K562 (cell line): ENCODE measurements around the gene DOP1A. TPM values are rescaled to one million over a fixed set of nuclear protein-coding genes. Genes with fewer than 3 reads are reported as not detected.

ENCODE experiments used
- ATF1 ChIP-seq, 2 experiments: fragments of 450-650 bp in 1 of 2; IDR thresholded peaks; 2 replicates each; pipeline ENCODE4 v1.6.1; 2016; ENCODE audit warnings: missing compliant biosample characterization in 1 of 2, missing genetic modification characterization in 1 of 2
- CCNT2 ChIP-seq: IDR thresholded peaks from 2 replicates; pipeline ENCODE4 v1.6.1; 2011; ENCODE audit warnings: borderline replicate concordance, low read depth, mild to moderate bottlenecking, moderate library complexity, mixed read lengths, low read length; ENCODE audit not compliant: insufficient read length; ENCODE audit errors: extremely low read depth
- GABPB1 ChIP-seq: sonication (generic); formaldehyde crosslinking; IDR thresholded peaks from 2 replicates; pipeline ENCODE4 v1.8.0; 2022; ENCODE audit warnings: mild to moderate bottlenecking, missing genetic modification reagents
- GATAD2A ChIP-seq: fragments of 450-650 bp; IDR thresholded peaks from 2 replicates; pipeline ENCODE4 v1.6.1; 2017
- JUN ChIP-seq, 2 experiments: sonication (generic) in 1 of 2; formaldehyde crosslinking in 1 of 2; IDR thresholded peaks; 2 replicates each; pipeline versions ENCODE4 v1.6.1 to v1.8.0; 2012 to 2022; ENCODE audit warnings: borderline replicate concordance in 2 of 2, mild to moderate bottlenecking in 2 of 2, improper control_type of control experiment in 1 of 2, low read depth in 1 of 2, low read length in 1 of 2, missing genetic modification reagents in 1 of 2
- KDM5B ChIP-seq: fragments of 200-600 bp; sonication (generic); IDR thresholded peaks from 2 replicates; pipeline ENCODE4 v1.6.1; 2012; ENCODE audit warnings: low read depth, mild to moderate bottlenecking, moderate library complexity, low read length, control low read depth, inconsistent platforms; ENCODE audit not compliant: insufficient replicate concordance
- PCBP1 ChIP-seq: fragments of 200-400 bp; formaldehyde crosslinking; IDR thresholded peaks from 2 replicates; pipeline ENCODE4 v1.6.1; 2018; ENCODE audit warnings: mild to moderate bottlenecking, low read depth, low read length; ENCODE audit not compliant: poor library complexity, severe bottlenecking
- PRMT5 ChIP-seq: sonication (generic); formaldehyde crosslinking; IDR thresholded peaks from 2 replicates; pipeline ENCODE4 v1.5.0; 2020; ENCODE audit warnings: missing genetic modification reagents
- RAD21 ChIP-seq, 2 experiments: fragments of 250-450 bp in 1 of 2; fragments of 450-650 bp in 1 of 2; sonication (Bioruptor Pico) in 1 of 2; formaldehyde crosslinking in 1 of 2; IDR thresholded peaks in 1 of 2; conservative IDR thresholded peaks in 1 of 2; 2 replicates each; pipeline versions ENCODE4 v1.4.0 to v1.8.0; 2020 to 2022; ENCODE audit warnings: mild to moderate bottlenecking in 2 of 2, moderate library complexity in 1 of 2
- SIN3B ChIP-seq: fragments of 450-650 bp; IDR thresholded peaks from 2 replicates; pipeline ENCODE4 v1.6.1; 2017; ENCODE audit warnings: low read depth, mild to moderate bottlenecking, moderate library complexity
- SMAD2 ChIP-seq: fragments of 150-350 bp; IDR thresholded peaks from 2 replicates; pipeline ENCODE4 v1.6.1; 2014; ENCODE audit warnings: low read depth, mild to moderate bottlenecking, low read length
- SMARCA4 ChIP-seq: fragments of 450-650 bp; IDR thresholded peaks from 2 replicates; pipeline ENCODE4 v1.6.1; 2016
- XRCC5 ChIP-seq: fragments of 200-400 bp; formaldehyde crosslinking; IDR thresholded peaks from 2 replicates; pipeline ENCODE4 v1.6.1; 2017; ENCODE audit warnings: low read depth, mild to moderate bottlenecking, low read length
- ZNF316 ChIP-seq: fragments of 450-650 bp; IDR thresholded peaks from 2 replicates; pipeline ENCODE4 v1.6.1; 2016
- polyA plus RNA-seq, 8 experiments: library from polyadenylated mRNA; depleted of rRNA in 4 of 8; stranded (reverse) in 5 of 8; unstranded in 3 of 8; fragments of >200 nt; fragmentation: Nextera tagmentation in 2 of 8; fragmentation: Illumina TruSeq in 1 of 8; extraction: Ambion mirVana in 2 of 8; extraction: Trizol in 1 of 8; gene quantifications; 2 replicates each; pipeline versions ENCODE4 v1.2.1 to v1.2.3, GENCODE V29; 2011 to 2014; ENCODE audit warnings: inconsistent platforms in 1 of 8, missing spikeins in 1 of 8
- total RNA-seq, 7 experiments: library from RNA; depleted of rRNA in 6 of 7; stranded (reverse); fragments of >200 nt in 6 of 7; fragmentation: Illumina TruSeq in 2 of 7; extraction: Trizol in 2 of 7; gene quantifications; 2 replicates each; pipeline versions ENCODE4 v1.2.1 to v1.2.3, GENCODE V29; 2011 to 2021; ENCODE audit warnings: low replicate concordance in 1 of 7
- TF ChIP-seq, protein P1 (sequence below), 2 experiments: fragments of 450-650 bp; formaldehyde crosslinking in 1 of 2; IDR thresholded peaks; 2 replicates each; pipeline versions ENCODE4 v1.4.0 to v1.6.1; 2014 to 2020; ENCODE audit warnings: mild to moderate bottlenecking in 2 of 2, borderline replicate concordance in 1 of 2, low read depth in 1 of 2
- TF ChIP-seq, protein P2 (sequence below), 2 experiments: fragments of 450-650 bp; conservative IDR thresholded peaks; 2 replicates each; pipeline ENCODE4 v1.6.1; 2017; ENCODE audit warnings: mild to moderate bottlenecking in 2 of 2, moderate library complexity in 2 of 2

DOP1A gene
- total and polyA plus RNA-seq, 9 of the 15 experiments (the other 6 are each of a cell fraction or from before 2014, with no cell fraction given): 0.75 to 10.5 (median 4.4) TPM

DNA sequence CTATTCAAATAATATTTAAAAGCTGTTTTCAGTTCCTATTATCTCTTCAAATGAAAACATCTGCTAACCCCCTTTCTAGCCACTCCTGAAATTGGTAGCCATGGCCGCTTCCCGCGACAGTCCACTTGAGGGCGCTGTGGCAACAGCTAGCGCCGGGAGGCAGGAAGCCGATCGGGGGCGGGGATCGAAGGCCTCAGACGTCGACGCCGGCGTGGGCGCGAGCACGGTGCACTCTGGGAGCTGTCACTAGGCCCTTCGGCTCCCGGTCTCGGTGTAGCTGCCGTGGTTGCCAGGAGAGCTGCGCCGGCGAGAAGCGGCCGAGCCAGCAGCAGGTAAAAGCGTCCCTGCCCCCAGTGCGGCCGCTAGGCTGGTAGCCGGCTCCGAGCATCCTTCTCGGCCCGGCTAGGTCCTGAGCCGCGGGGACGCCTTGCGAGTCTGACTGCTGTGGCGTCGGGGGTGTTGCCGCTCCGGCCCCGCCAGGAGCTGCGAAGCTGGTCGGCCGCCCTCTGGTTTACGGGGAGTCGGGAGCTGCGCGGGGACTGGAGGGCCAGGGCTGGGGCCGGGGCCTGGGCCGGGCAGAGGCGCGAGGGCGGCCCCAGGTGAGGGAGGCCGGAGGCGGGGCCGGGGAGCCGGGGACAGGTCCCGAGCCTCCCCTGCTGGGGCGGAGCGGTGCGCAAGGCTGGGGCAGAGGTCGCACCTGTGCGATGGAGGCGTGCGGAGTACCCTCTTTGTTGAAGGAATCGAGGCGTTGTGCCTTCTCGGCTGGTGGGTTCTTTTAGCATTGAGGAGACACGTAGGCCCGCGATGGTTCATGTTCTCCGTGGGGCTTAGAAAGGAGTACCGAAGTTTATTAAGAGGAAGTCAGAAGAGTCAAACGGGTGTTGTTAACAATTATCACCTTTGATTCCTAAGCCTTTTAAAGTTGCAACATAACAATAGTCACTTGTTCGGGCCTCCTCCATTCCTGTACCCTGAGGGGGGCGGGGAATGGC, at the start of gene DOP1A (continued):
- TF ChIP-seq, protein P1, sequence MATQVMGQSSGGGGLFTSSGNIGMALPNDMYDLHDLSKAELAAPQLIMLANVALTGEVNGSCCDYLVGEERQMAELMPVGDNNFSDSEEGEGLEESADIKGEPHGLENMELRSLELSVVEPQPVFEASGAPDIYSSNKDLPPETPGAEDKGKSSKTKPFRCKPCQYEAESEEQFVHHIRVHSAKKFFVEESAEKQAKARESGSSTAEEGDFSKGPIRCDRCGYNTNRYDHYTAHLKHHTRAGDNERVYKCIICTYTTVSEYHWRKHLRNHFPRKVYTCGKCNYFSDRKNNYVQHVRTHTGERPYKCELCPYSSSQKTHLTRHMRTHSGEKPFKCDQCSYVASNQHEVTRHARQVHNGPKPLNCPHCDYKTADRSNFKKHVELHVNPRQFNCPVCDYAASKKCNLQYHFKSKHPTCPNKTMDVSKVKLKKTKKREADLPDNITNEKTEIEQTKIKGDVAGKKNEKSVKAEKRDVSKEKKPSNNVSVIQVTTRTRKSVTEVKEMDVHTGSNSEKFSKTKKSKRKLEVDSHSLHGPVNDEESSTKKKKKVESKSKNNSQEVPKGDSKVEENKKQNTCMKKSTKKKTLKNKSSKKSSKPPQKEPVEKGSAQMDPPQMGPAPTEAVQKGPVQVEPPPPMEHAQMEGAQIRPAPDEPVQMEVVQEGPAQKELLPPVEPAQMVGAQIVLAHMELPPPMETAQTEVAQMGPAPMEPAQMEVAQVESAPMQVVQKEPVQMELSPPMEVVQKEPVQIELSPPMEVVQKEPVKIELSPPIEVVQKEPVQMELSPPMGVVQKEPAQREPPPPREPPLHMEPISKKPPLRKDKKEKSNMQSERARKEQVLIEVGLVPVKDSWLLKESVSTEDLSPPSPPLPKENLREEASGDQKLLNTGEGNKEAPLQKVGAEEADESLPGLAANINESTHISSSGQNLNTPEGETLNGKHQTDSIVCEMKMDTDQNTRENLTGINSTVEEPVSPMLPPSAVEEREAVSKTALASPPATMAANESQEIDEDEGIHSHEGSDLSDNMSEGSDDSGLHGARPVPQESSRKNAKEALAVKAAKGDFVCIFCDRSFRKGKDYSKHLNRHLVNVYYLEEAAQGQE (IDR thresholded peaks at IDR 0.05; ENCODE audit: borderline replicate concordance): peak; percentile 80
- TF ChIP-seq, protein P1 (CRISPR knock-in tag; IDR thresholded peaks at IDR 0.05; ENCODE audit: low read depth): no peak; the same call in 1 of the 2 replicates
- TF ChIP-seq ATF1 (CRISPR knock-in tag; IDR thresholded peaks at IDR 0.05): no peak
- peak; percentile 87 for TF ChIP-seq ATF1 (tag; IDR thresholded peaks at IDR 0.05)
- TF ChIP-seq, protein P2, sequence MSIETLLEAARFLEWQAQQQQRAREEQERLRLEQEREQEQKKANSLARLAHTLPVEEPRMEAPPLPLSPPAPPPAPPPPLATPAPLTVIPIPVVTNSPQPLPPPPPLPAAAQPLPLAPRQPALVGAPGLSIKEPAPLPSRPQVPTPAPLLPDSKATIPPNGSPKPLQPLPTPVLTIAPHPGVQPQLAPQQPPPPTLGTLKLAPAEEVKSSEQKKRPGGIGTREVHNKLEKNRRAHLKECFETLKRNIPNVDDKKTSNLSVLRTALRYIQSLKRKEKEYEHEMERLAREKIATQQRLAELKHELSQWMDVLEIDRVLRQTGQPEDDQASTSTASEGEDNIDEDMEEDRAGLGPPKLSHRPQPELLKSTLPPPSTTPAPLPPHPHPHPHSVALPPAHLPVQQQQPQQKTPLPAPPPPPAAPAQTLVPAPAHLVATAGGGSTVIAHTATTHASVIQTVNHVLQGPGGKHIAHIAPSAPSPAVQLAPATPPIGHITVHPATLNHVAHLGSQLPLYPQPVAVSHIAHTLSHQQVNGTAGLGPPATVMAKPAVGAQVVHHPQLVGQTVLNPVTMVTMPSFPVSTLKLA (conservative IDR thresholded peaks at IDR 0.05): peak; percentile 89 to 94
- peak; percentile 87; the same call in 1 of the 2 replicates for TF ChIP-seq XRCC5
- TF ChIP-seq GATAD2A: no peak
- peak; percentile 73; the same call in 1 of the 2 replicates for TF ChIP-seq GABPB1 (CRISPR knock-in tag)
- TF ChIP-seq PCBP1: peak; percentile 81
- no peak for TF ChIP-seq SIN3B
- TF ChIP-seq PRMT5: no peak
- peak; percentile 50 for TF ChIP-seq KDM5B
- peak; percentile 95 to 96 for TF ChIP-seq RAD21 (CRISPR knock-in tag; conservative IDR thresholded peaks at IDR 0.05 in 1 of 2, IDR thresholded peaks at IDR 0.05 in 1 of 2)
- TF ChIP-seq SMARCA4: no peak
- TF ChIP-seq SMAD2: no peak
- TF ChIP-seq ZNF316: no peak
- 0 out of 2 replicates have a peak, but pooled peaks have one; percentile 20 for TF ChIP-seq JUN (IDR thresholded peaks at IDR 0.05; ENCODE audit: borderline replicate concordance, low read depth, low read length)
- no peak for TF ChIP-seq JUN (CRISPR knock-in tag; IDR thresholded peaks at IDR 0.05; ENCODE audit: borderline replicate concordance)
- TF ChIP-seq CCNT2: peak; percentile 27
